CD4-positive, alpha-beta T cell treated with Interleukin-6 for 4 hours (primary cell): ENCODE results near the gene DMD.

ENCODE experiments used
- DNase-seq: peaks from one replicate; pipeline ENCODE4 v3.0.0-alpha.2; 2020; ENCODE audit warnings: mixed read lengths

Gene DMD

GRCh38 chrX:31255310-31256033, 1955.9 kb downstream of the DMD start:
- DNase-seq: no peak

DNA sequence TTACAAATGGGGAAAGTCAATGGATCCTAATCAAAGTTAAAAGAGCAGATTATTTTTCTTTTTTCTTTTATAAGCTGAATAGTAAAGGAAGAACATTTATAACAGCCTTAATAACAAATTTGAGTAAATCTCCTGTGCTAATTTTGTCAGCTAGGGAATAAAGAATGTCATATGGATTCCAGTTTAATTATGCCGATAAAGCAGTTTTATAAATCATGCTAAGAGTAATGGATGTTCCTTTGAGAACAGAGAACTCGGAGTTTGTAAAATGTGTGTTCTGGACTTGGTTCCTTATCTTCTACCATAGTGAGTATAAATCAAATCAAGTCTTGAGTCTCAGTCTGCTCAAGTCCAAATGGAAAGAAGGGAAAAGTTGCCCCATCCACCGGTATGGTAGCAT, 1959.2 kb downstream of the DMD start:
- DNase-seq: no peak

DNA sequence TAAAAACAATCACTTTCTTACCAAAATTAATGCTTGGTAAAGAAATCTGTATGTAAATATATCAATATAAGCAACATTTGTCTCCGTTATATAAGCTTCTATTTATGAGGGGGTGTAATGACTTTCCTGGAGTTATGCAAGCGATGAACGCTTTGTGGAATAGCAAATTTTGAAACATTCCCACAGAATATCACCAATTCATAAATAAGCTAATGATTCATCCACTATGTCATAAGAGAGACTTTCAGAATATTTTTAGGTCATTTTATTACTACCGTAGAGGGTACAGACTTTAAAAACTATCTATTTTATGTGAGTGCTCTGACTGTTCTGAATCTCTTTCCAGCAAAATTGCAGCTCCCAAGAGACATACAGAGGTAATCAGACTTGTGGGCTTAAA, 1960.0 kb downstream of the DMD start:
- no peak for DNase-seq

GRCh38 chrX:31245714-31246113, 1965.6 kb downstream of the DMD start:
- no peak for DNase-seq

DNA sequence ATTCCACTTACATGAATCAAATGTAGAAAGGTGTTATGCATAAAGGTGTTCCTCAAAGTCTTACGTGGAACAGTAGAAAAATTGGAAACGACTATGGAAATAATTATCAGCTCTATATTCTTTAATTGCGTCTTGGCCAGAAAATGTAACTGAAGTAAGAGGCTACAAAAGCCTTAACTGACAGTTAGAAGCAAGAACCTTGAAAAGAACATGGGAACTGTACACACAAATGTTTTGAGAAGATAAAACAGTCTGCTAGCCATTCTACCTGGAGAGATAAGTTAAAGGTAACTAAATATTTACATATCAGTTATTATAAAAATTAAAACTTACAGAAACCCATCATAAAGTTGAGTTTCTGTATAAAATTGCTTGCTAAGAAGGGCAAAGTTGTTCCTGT, 1967.5 kb downstream of the DMD start:
- DNase-seq: no peak

- DNase-seq: no peak
Measured at GRCh38 chrX:31240982-31241381, 1970.4 kb downstream of the DMD start.

GRCh38 chrX:31237189-31237588, 1974.2 kb downstream of the DMD start:
- DNase-seq: no peak

- no peak for DNase-seq
Measured at GRCh38 chrX:31236231-31236630, 1975.1 kb downstream of the DMD start.

- DNase-seq: no peak
Measured at GRCh38 chrX:31233941-31234496, 1977.3 kb downstream of the DMD start.

DNA sequence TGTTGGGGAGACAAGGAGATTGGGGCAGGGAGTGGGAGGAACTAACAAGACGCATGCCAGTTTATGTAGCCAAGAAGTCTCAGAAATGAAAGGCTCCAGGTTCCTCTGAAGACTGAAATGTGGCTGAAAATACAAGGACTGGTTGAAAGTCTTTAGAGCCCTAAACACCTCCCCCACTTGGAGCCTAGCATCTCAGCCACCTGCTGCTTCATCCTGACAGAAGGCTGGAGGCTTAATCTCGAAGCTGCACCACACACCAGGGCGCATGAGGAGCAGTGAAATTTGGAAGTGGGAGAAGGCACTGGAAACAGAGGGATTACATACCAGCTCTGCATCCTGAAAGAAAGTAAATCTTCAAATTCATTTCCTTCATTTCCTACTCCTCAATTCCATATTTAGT, 1978.8 kb downstream of the DMD start:
- no peak for DNase-seq

DNA sequence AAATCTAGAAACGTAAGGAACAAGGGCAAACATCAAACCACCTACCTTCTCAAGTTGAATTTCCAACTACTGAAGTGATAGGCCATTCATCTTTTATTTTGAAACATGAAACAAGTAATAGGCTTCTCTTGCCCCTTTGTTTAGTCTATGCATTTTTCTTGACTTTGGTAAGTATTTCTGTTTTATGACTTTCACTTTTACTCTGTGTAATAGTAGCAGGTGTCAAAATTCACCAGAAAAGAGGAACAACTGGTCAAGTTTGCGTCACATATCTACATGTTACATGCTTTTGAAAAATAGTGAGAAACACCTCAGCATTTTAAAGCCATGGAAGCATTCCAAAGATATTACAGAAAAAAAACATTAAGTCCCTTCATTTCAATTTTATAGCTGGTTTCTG, 1982.4 kb downstream of the DMD start:
- DNase-seq: no peak

GRCh38 chrX:31228415-31228832, 1982.9 kb downstream of the DMD start:
- DNase-seq: no peak

GRCh38 chrX:31227250-31227649, 1984.1 kb downstream of the DMD start:
- no peak for DNase-seq

GRCh38 chrX:31225819-31226218, 1985.5 kb downstream of the DMD start:
- DNase-seq: no peak

DNA sequence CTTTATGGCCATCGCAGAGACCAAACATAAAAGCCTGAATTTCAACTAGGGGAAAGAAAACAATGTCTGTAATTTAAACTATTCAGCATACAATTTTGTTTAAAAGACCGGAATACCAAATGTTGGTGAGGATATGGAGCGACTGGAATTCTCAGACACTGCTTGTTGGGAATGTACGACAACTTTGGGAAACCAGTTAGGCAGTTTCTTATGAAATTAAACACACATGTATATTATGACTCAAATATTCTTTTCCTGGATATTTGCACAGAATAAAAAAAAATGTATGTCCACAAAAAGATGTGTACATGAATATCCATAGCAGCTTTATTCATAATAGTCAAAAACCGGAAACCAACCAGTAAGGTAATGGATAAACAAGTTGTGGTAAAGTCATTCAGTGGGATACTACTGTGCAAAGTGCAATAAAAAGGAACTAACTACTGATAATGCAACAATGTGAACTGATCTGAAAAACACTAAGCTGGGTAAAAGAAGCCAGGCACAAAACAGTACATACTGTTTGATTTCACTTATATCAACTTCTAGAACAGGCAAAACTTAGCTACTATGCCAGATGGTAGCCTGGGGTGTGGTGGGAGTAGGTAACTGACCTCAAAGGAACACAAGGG, 1986.9 kb downstream of the DMD start:
- no peak for DNase-seq

DNA sequence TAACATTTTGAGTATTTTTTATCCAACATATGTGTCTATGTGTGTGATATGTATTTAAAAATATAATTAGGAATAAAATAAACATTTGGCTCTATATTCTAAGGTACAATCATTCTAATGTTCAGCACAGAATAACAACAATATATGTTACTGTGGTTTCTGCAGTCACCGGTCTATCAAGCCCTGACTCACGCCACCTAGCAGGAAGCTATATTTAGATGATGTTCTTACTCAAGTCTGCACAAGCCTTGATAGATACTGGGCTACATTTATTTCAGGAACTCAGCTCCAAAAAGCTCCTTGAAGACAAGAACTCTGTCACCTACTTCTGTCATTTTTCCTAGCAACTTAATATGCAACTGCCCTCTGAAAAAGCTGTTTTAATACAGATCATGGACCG, 1987.5 kb downstream of the DMD start:
- no peak for DNase-seq

DNA sequence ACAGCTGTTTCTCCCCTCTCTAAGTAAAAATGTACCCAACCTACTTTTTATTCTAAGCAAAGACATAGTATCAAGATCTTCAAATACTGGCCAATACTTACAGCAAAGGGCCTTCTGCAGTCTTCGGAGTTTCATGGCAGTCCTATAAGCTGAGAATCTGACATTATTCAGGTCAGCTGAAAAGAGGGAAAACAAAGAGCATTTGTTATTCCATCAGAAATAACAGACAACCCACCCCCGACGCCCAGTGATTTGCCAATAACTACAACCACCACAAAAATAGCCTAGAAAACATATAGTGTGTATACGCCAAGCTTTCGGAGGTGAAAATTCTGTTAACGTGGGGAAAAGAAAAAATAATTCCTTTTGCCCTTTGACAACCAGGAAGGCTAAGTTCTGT, 1988.4 kb downstream of the DMD start:
- no peak for DNase-seq

DNA sequence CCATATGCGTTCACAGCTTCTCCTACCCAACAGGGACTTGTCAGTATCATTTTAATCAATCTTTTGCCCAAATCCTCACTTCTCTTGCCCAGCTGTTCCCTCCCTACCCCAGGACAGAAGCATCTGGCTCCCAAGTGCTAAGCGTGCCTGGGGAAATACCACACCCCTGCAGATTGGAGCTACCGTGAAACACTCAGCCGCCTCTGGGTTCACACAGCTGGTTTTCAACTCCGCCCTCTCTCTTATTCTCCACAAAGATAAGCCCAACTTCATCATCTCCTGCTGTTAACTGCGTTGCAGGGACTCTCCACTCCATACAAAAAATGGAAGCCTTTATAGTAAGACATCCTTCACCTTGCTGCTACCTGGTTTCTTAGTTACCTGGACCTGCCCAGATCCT, 1992.2 kb downstream of the DMD start:
- DNase-seq: no peak

DNA sequence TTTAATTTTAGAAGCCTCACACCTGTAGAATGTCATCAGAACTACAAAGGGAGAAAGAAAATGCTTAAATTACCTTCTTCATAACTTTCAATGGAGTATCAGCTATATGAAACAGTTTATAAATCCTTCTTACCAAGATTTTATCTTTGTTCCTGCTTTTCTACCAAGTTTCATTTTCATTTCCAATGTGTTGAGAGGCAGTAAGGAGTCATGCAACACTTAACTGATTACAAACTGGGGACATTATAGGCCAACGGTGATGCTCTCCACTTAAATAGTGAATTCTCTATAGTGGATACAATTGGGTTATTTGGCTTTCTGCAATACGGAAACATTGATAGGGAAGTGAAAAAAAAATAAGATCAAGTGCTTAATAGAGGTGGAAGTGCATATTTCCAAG, 1994.3 kb downstream of the DMD start:
- no peak for DNase-seq

DNA sequence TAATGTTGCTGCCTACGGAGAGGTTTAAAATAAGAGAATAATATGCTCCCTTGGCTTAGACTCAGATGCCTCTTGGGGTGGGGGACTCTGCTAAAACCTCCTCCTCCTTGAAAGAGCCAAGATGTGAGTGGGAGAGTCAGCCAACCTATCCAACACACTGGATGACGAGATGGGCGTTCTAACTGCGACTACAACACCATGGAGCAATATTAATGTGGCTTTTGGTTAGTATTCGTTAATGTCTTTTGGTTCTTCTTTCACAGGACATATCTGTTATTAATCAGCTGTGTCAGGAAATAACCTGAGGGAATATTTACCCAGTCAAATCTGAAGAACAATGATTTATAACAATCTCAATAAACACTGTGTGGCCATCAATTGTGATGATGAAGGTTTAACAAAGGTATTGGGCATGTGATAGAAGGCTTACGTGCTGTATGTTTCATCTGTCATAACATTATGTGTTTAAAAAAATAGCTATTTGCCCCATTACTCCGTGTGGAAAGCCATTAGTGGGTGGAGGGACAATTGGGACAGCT, 1996.0 kb downstream of the DMD start:
- no peak for DNase-seq

DNA sequence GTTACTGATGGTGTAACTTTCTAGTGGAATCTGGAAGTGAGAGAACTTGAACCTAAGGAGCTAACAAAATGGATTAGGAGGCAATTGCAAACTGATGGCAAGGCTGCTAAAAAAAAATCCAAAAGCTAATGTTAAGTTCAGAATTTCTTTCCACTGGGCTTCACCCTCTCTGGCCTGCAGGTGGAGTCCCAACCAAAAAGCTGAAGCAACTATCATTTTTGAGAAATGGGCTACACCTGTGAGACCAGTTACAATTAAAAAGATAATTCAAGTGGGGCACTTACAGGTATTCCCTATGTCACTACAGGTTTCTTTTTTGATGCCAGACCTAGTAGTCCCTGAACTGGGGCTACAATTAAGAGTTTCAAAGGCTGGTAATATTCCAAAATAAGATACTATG, 1997.4 kb downstream of the DMD start:
- DNase-seq: no peak

DNA sequence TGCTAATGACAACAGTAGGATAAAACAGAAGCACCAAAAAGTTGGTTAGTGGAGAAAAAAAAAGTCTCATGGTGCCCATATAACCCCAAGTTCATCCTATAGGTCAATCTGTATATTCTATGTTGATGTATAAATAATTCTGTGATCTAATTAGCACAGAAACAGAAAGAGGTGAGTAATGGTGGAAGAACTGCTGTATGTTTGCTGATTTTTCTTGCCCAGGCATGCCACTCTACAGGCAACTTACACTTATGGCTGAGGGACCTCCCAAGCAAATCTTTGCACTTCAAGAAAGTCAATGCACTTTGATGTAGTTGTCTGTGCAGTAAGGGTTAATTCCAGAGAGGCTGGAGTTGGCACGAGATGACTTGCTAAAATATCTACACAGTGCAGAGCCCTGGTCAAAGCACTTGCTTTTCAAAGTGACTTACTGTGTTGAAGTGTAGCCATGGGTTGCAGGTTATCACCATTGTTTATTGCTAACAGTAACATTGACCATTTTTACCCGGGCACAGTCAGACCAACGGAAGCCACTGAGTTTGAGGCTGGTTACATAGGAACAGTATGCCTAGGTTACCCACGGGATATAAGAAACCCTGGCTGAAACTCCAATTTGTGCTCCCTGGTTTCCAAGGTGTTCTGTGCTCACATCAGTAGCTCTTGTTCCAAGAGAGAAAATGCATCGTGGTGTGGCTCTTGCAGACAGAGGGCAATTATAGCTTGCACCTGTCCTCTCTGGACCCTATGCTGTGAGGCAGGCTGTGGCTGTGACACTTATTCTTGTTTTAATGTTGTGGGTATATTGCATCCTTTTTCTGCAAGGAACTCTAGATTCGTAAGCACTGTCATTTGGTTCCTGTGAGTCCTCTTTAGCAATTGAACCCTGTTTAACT, 1998.2 kb downstream of the DMD start:
- DNase-seq: no peak

DNA sequence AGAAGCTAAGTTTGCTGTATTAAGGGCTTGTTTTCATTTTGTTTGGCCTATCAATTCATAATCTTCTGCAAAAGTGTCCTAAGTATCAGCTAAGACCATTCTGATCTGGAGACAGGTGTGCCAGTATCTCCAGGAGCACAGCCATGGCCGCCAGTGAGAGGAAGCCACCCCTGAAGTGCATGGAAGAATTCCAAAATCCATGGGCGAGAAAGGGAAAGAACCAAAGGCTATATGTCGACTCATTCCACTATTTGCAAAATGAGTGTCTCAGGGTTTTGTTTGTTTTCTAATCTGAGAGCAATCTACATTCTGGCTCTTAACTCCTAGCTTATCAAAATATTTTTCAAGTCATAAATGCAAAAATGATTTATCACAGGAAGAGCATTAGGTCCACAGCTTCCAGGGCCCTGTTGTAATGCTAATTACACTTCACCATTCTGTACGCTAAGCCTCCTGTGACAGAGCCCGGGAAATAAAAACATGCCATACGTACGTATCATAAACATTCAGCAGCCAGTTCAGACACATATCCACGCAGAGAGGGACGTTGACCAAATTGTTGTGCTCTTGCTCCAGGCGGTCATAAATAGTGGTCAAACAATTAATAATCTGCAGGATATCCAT, 2002.2 kb downstream of the DMD start:
- no peak for DNase-seq
